ENCODE data around the gene FAM83D.
A peak's percentile ranks its signal among the peaks of the same experiment; 100 is the strongest.

FAM83D gene

DNA sequence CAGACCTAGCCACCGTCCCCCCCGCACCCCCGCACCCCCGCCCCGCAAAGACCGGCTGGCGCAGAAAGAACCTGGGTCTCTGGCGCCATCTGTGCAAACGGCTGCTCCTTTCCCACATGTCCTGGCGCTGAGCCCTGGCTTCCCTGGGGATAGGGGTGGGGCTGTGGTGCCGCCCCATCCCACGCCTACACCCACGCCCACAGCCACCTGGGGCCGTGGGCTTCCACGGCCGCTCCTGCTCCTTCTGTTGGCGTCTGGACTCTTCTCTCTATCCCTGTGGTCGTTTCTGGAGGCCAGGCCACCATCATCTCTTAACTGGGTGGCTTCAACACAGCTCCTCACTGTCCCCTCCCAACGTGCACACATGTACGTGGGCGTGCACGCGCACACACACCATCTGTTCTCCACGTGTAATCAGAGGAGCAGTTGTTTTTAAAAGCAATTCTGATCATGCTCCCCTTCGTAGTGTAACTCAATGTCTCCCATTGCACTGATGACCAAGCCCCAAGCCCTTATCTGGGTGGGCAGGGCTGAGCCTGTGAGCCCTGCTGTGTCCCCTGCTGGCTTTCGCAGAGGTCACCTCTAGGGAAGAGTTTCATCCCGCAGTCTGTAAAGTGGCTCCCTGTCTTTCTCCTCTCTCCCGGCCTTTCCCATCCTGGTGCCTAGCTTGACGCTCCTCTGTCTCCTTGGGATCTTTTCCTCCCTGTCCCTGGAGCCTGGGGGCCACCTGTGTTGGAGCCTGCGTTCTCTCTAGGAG, 31.9 kb upstream of the FAM83D start:
- DNase-seq (ENCODE audit: low spot score): no peak

DNA sequence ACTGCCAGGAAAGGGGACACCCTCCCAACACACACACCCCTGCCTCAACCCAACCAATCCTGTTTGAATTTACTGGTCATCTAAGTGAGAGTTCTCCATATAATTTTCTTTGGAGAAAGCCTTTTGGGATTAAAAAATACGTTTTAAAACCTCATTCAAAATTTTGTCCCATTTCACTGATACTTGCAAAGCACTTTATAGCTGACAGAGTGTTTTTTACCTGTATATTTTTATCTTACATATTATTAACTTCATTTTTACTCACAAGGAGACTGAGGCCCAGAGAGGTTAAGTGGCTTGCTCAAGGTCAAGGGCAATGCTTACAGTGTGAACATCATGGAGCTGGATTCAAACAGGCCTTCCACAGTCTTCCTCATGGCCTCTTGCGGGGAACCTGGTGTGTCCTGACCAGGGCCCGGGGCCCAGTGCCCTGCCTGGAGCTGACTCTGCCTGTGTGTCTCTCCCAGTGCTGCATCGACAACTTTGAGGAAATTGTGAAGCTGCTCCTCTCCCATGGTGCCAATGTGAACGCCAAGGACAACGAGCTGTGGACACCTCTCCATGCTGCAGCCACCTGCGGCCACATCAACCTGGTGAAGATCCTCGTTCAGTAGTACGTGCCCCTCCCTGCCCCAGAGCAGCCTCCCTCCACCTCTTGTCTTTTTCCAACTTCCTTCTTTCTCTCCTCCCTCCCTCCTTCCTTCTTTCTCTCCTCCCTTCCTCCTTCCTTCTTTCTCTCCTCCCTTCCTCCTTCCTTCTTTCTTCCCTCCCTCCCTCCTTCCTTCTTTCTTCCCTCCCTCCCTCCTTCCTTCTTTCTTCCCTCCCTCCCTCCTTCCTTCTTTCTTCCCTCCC, 30.9 kb upstream of the FAM83D start:
- no peak for DNase-seq (ENCODE audit: low spot score)

DNA sequence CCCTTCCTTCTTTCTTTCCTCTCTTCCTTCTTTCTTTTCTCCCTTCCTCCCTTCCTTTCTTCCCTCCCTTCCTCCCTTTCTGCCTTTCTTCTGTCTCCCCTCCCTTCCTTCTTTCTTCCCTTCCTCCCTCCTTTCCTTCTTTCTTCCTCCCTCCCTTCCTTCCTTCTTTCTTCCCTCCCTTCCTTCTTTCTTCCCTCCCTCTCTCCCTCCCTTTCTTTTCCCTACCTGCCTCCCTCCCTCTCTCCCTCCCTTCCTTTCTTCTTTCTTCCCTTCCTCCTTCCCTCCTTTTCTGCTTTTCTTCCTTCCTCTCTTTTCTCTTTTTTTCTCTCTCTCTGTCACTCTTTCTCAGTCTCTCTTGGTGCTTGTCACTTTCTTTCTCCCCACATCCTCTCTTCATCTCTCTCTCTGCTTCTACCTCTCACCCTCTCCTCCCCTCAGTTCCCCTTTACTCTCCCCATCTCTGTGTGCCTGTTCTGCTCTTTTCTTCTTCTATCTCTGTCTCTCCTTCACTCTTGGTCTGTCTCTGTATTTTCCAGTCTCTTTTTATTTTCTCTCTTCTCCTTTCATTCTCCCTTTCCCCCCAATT, 30.1 kb upstream of the FAM83D start:
- no peak for DNase-seq (ENCODE audit: low spot score)

DNA sequence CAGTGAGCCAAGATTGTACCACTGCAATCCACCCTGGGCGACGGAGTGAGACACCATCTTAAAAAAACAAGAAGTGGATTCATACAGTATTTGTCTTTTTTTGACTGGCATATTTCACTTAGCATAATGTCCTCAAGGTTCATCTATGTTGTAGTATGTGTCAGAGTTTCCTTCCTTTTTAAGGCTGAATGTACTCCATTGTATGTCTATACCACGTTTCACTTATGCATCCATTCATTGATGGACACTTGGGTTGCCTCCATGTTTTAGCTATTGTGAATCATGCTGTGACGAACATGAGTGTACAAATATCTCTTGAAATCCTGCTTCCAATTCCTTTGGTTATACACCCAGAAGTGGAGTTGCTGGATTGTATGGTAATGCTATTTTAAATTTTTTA, 28.9 kb upstream of the FAM83D start:
- no peak for DNase-seq (ENCODE audit: low spot score)

DNA sequence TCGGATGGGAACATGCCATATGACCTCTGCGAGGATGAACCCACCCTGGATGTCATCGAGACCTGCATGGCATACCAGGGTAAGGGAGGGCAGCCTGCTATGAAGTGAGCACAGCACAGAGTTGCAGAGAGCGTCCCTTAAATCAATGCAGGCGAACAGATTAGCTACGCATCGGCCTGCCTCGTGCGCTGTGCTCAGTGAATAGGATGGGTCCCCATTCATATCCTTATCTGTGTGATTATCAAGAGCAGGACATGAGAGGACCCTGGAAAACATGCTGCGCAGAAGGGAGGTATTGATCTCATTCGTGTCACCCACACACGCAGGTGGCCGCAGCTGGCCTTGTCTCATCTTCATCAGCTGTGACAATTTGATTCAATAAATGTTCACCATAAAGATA, 25.6 kb upstream of the FAM83D start:
- DNase-seq (ENCODE audit: low spot score): no peak

DNA sequence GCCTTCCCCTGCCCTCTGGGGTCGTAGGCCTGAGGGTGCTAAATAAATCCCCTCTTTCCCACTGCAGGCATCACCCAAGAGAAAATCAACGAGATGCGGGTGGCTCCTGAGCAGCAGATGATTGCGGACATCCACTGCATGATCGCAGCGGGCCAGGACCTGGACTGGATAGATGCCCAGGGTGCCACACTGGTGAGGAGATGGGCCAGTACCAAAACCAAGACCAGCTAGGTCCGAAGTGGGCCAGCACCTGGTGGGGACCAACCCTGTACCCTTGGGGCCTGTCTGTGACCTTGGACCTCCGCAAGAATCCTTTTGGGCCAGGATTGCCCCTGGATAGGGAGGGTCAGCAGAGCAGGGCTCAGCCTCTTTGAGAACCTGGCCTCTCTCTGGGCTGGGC, 23.6 kb upstream of the FAM83D start:
- DNase-seq (ENCODE audit: low spot score): no peak

DNA sequence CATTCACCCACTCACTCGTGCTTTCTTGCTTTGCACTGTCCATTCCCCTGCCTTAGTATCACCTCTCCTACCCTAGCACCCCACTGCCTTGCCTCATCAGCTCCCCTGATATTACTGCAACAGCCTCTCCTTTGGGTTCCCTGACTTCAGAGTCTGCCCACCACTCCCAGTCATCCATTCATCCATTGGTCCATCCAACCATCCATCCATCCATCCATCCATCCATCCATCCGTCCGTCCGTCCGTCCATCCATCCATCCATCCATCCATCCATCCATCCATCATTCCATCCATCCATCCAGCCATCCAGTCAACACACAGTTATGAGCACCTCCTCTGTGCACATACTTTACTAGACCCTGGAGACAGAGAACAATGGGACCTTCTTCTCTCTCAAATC, 22.9 kb upstream of the FAM83D start:
- no peak for DNase-seq (ENCODE audit: low spot score)

DNA sequence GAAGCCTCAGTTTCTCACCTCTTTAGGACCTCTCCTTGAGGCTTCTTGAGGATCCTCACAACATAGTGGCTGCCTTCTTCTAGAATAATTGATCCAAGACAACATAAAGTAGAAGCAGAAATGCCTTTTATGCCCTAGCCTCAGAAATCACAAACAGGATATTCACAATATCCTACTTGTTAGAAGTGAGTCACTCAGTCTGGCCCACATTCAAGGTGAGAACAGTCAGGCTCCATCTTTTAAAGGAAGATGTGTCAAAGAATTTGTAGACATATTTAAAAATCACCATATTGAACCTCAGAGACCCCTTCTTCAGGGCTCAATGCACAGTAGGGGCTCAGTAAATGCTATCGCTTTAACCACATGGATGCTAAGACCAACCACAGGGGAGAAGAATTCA, 20.8 kb upstream of the FAM83D start:
- no peak for DNase-seq (ENCODE audit: low spot score)

DNA sequence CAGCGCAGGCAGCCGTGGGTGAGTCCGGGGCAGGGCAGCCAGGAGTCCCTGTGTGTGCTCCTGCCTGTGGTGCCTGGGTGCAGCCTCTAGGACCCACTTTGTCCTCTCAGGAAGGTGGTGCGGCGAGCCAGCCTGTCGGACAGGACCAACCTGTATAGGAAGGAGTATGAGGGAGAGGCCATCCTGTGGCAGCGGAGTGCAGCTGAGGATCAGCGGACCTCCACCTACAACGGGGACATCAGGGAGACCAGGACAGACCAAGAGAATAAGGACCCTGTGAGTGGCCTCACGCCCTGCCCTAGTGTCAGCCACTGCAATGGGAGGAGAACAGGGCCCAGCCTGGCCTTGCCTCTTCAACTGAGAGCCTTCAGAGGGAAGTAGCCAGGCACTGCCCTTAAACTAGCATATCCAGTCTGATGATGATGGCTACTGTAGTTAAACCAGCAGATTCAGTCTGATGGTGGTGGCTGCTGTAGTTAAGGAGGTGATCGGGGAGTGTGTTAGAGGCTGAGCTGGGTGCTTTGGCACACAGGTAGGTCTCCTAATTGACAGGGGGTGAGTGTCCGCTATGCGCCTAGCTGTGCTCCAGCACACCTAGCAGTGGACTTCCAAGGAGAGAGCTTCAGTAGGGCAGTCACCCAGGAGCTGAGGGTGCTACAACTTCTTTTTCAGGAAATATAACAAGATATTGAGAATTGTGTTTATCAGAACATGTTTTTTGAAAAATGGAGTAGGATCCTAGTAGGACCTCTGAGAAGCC, 18.1 kb upstream of the FAM83D start:
- DNase-seq (ENCODE audit: low spot score): no peak

DNA sequence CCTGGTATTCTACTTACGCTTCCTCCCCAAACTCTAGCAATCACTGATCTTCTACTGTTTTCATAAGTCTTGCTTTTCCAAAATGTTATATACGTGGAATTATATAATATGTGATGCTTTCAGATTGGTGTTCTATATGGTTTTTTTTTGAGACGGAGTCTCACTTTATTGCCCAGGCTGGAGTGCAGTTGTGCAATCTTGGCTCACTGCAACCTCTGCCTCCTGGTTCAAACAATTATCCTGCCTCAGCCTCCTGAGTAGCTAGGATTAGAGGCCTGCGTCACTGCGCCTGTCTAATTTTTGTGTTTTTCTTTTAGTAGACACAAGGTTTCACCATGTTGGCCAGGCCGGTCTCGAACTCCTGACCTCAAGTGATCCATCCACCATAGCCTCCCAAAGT, 10.9 kb upstream of the FAM83D start:
- no peak for DNase-seq (ENCODE audit: low spot score)

DNA sequence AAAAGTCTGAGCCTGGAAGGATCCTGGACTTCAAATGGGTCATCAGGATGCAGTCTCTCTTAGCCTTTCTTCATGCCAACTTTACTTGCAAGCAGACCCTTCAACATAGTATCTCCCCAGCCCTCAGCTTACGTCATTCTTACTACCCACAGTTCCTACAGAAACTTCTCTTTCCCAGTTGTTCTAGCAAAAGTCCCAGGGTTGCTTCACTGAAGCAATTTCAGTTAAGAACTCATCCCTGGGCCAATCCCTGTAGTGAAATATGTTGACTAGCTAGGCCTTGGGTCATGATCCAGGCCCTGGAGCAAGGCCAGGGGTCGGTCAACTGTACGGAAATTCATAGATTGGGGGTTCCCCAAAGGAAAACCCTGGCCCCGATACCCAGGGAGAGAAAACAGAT, 8.6 kb upstream of the FAM83D start:
- no peak for DNase-seq (ENCODE audit: low spot score)

DNA sequence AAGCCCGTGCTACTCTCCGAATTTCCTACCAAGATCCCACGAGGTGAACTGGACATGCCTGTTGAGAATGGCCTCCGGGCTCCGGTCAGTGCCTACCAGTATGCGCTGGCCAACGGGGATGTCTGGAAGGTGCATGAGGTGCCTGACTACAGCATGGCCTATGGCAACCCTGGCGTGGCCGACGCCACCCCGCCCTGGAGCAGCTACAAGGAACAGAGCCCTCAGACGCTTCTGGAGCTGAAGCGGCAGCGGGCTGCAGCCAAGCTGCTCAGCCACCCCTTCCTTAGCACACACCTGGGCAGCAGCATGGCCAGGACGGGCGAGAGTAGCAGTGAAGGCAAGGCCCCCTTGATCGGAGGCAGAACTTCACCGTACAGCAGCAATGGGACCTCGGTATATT, 8.0 kb upstream of the FAM83D start:
- no peak for DNase-seq (ENCODE audit: low spot score)

DNA sequence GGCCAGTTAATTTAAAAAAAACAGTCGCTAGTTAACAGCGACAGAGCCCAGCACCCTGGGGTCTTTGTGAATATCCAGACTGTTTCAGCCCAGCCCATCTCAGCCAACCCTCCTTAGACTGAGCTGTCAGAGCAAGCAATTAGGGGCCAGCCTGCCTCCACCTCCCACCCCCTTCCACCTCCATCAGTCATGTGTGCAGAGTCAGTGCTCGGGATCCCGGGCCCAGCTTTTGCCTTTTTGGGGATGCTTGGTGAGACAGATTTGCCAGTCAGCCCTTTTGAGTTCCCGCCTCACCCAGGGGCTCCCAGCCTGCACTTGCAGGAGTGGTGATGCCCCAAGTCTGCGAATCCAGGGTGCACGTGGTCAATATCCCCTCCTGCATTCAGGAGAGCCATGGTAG, 6.5 kb upstream of the FAM83D start:
- no peak for DNase-seq (ENCODE audit: low spot score)

DNA sequence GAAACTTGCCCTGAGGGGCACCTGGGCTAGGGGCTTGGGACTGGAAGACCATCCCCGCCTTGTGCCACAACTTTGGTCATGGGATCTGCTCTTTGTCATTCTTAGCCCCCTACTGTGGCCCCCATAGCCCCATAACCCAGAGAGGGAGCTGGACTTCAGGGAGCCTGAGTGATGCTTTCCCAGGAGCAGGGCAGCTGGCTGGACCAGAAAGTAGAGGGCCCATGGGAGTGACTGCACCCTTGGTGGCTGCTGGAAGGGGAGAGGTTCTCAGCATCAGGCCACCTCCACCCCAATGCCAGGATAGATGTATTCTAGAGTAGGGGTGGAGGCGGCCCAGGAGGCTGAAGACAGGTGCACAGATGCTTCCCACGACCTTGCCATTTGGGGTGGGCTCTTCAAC, 5.8 kb upstream of the FAM83D start:
- DNase-seq (ENCODE audit: low spot score): no peak

DNA sequence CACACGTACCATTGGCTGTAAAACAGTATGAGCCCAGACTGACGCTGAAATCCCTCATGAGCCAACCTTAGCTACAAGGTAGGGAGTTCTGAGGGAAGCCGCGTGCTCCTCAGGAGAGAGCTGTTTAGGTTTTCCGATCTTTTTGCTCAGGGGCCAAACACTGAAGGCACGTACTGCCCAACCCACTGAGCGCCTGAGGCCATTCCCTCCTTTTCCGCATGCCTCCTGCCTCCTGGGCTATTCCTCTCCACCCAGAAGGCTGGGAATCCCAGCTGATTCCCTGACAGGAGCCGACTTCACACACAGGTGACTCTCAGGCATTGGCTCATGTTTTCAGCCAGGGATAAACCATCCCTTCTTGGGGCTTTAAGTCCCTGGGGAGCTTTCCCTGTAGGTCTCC, 5.4 kb upstream of the FAM83D start:
- DNase-seq (ENCODE audit: low spot score): no peak

DNA sequence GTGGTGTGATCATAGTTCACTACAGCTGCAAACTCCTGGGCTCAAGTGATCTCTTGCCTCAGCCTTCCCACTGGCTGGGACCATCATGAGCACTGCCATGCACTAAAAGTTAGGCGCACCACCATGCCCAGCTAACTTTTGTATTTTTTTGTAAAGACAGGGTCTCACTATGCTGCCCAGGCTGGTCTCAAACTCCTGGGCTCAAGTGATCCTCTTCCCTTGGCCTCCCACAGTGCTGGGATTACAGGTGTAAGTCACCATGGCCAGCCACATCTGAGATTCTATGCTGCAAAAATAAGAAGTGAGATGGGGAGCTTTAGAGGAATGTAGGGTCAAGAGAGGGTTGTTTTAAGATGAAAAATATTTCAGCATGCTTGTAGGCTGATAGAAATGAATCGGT, 1.5 kb upstream of the FAM83D start:
- DNase-seq (ENCODE audit: low spot score): no peak

DNA sequence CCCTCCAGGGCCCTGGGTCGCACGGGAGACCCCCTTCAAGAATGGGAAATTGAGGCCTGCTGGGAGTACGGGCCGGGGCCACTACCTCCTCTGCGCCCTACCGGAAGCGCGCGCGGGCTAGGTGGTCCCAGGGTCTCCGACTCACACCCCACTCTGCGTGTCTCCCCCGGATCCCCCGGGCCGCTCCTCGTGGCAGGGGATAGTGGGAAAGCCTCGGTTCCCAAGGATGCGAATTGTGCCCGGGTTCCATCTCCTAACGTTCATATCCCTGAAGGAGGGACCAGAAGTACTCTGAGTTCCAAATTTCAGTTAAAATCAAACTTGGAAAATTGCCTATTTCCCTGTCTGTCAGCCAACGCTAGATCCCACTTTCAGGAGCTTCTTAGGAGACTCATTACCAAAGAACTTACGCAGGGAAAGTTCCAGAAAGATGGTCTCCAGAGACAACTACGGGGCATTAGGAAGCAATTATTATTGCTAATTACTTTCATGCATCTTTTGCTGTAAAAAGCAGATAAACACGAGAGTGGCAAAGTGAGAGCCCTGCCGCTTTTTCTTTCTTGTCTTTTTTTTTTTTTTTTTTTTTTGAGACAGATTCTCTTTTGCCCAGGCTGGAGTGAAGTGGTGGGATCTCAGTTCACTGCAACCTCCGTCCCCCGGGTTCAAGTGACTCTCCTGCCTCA, 858 bp downstream of the FAM83D start:
- peak; percentile 40 for DNase-seq (ENCODE audit: low spot score)

DNA sequence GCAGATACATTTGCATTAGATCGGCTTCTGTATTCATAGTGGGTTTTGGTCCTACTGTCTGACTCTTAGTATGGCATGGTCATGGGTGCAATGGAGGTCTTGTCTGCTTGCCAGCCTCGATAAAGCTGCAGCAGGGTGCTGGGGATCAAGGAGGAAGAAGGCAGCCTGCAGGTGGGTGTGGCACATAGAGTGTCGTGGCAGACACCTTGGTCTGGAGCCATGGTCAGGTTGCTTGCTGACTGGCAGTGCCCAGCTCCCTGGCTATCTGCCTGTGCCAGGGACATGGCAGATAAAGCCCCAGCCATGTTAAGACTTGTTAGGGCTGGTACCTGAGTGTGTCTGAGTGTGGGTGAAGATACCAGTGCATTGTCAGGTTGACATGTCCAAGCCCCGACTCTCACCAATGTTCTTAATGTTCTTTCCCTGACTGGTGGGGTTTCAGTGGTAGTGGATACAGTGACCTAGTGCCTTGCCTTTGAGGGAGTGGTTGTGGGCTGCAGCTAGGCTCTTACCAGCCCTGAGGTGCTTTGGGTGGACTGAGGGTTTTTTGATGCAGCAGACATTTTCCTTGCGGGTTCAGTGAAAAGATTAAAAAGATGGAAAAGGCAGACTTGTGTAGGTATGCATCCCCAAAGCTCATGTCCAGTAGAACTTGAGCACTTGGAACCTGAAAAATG, 1.8 kb downstream of the FAM83D start:
- DNase-seq (ENCODE audit: low spot score): no peak

DNA sequence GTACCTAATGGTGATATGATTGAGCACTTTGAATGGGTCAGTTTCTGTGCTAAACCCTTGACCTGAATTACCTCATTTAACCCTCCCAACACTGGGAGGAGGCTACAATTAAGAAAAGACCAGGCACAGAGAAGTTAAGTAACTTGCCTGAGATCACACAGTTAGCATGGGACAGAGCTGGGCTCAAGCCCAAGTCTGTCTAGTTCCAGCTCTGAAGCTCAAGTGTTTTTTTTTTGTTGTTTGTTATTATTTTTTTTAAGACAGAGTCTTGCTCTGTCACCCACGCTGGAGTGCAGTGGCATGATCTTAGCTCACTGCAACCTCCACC, 4.0 kb downstream of the FAM83D start:
- DNase-seq (ENCODE audit: low spot score): no peak

DNA sequence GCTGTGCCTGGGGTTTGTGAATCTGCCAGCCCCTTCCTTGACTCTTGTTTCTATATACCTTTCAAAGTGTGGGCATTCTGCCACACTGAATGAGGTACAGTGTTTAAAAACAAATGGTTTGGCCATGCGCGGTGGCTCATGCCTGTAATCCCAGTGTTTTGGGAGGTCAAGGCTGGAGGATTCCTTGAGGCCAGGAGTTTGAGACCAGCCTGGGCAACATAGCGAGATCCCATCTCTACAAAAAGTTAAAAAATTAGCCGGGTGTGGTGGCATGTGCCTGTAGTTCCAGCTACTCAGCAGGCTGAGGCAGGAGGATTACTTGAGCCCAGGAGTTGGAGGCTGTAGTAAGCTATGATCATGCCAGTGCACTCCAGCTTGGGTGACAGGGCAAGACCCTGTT, 5.8 kb downstream of the FAM83D start:
- no peak for DNase-seq (ENCODE audit: low spot score)

DNA sequence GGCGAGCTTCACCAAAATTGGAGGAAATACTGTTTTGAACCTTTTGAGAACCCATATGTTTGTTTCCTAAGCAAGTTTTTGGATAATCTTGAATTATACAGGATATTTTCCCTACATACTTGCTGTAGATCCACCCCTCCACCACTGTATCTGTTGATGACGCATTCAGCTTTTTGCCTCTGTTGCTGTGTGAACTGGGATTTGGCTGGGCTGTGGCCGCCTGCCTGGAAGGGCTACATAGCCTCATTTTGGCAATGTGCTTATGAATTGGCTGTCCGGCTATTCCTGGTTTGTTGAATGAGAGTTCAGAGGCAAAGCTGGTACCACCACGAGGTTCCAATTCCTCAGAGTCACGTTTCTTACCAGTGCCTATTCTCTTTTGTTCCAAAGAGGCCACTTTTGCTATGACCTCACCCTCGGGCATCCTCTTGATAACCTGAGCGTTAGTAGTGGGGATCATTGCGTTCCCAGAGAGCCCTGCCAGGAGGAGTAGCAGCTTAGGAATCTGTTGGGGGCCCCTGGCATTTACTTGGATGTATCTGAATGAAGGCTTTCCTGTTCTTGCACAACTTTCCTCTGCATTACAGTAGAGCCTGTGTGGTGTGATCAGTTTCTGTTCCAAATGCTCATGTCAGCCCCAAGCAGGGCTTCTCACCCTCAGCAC, 6.4 kb downstream of the FAM83D start:
- peak; percentile 36 for DNase-seq (ENCODE audit: low spot score)

Data from hepatic stellate cell (primary cell).